RWPE2 (cell line): ENCODE measurements around the gene STAU1.
"Not testable (repeated sequence)": the region's sequence is repeated elsewhere in the genome, so short reads cannot be mapped to it uniquely, and the experiment has no call there.

Source experiments
- ATAC-seq: fragments of 200-7000 bp; cut with Tn5 transposase; 3 replicates; pipeline ENCODE4 v1.9.1; 2021; ENCODE audit warnings: low read depth
- DNase-seq: peaks from one replicate; pipeline ENCODE4 v3.0.0-alpha.2; 2020; ENCODE audit warnings: low spot score
- H3K27ac ChIP-seq: fragments of 450-650 bp; 2 replicates; pipeline ENCODE4 v1.5.1; 2017; ENCODE audit warnings: mild to moderate bottlenecking; ENCODE audit not compliant: poor library complexity, severe bottlenecking
- H3K27me3 ChIP-seq: fragments of 250-450 bp; sonication (Bioruptor Pico); 2 replicates; pipeline ENCODE4 v1.5.1; 2021; ENCODE audit warnings: mild to moderate bottlenecking, moderate library complexity; ENCODE audit not compliant: insufficient read depth, poor library complexity, severe bottlenecking
- H3K36me3 ChIP-seq: fragments of 250-450 bp; sonication (Bioruptor Pico); 2 replicates; pipeline ENCODE4 v1.5.1; 2020; ENCODE audit warnings: low read depth, mild to moderate bottlenecking, moderate library complexity
- H3K4me1 ChIP-seq: fragments of 250-450 bp; sonication (Bioruptor Pico); 2 replicates; pipeline ENCODE4 v1.5.1; 2021; ENCODE audit warnings: mild to moderate bottlenecking, moderate library complexity; ENCODE audit not compliant: insufficient read depth, poor library complexity, severe bottlenecking
- H3K4me3 ChIP-seq: fragments of 250-450 bp; sonication (Bioruptor Pico); 2 replicates; pipeline ENCODE4 v1.5.1; 2021; ENCODE audit warnings: mild to moderate bottlenecking, moderate library complexity; ENCODE audit not compliant: severe bottlenecking
- H3K9me3 ChIP-seq: fragments of 250-450 bp; sonication (Bioruptor Pico); 2 replicates; pipeline ENCODE4 v1.5.1; 2021; ENCODE audit warnings: mild to moderate bottlenecking, moderate library complexity; ENCODE audit not compliant: severe bottlenecking
- CTCF ChIP-seq: fragments of 450-650 bp; IDR thresholded peaks from one replicate; pipeline ENCODE4 v1.5.1; 2017; ENCODE audit warnings: mild to moderate bottlenecking, moderate library complexity; ENCODE audit not compliant: poor library complexity, severe bottlenecking

STAU1 gene

GRCh38 chr20:49187330-49187850 is 744 bp downstream of the STAU1 start:
- Histone ChIP-seq H3K9me3 (no peaks in the 10 kb centered on the region), H3K4me1 (peaks cover 17% of the 10 kb centered on the region), H3K36me3 (peaks cover 17% of the 10 kb centered on the region), H3K27ac (peak overlapping the region; percentile 69), H3K27me3 (no peaks in the 10 kb centered on the region), H3K4me3 (peak overlapping the region; percentile 89)
- ATAC-seq (peak; percentile 3), DNase-seq (peak; percentile 76)
- TF ChIP-seq CTCF: no peak

- peak; percentile 85 for DNase-seq
- no peak for TF ChIP-seq CTCF
- Histone ChIP-seq H3K9me3 (no peaks in the 10 kb centered on the region), H3K27ac (peak overlapping the region; percentile 69), H3K27me3 (no peaks in the 10 kb centered on the region), H3K4me1 (peaks cover 21% of the 10 kb centered on the region), H3K4me3 (peak overlapping the region; percentile 89), H3K36me3 (peaks cover 17% of the 10 kb centered on the region)
- ATAC-seq: peak; percentile 31
Measured at GRCh38 chr20:49186535-49187329, 1.4 kb downstream of the STAU1 start.

GRCh38 chr20:49185071-49185761 is 2.9 kb downstream of the STAU1 start:
- no peak for ATAC-seq
- no peak for DNase-seq
- peaks cover 17% of the 10 kb centered on the region for H3K36me3 ChIP-seq

GRCh38 chr20:49184691-49185070 is 3.5 kb downstream of the STAU1 start:
- Histone ChIP-seq H3K27me3 (no peaks in the 10 kb centered on the region), H3K9me3 (no peaks in the 10 kb centered on the region), H3K4me3 (no peak overlapping the region), H3K36me3 (peaks cover 17% of the 10 kb centered on the region), H3K4me1 (peaks cover 31% of the 10 kb centered on the region), H3K27ac (no peak overlapping the region)
- ATAC-seq (no peak), DNase-seq (no peak)
- no peak for TF ChIP-seq CTCF

More at GRCh38 chr20:49185071-49185761, 2.9 kb downstream of the STAU1 start:
- no peak for TF ChIP-seq CTCF
- H3K4me1 ChIP-seq: peaks cover 26% of the 10 kb centered on the region
- H3K27ac ChIP-seq: no peak overlapping the region
- no peaks in the 10 kb centered on the region for H3K27me3 ChIP-seq
- H3K4me3 ChIP-seq: no peak overlapping the region
- no peaks in the 10 kb centered on the region for H3K9me3 ChIP-seq

- not testable (repeated sequence) for H3K4me3 ChIP-seq, DNase-seq, H3K9me3 ChIP-seq, H3K27me3 ChIP-seq, ATAC-seq, H3K27ac ChIP-seq
- Histone ChIP-seq H3K36me3 (peaks cover 17% of the 10 kb centered on the region), H3K4me1 (peaks cover 37% of the 10 kb centered on the region)
Measured at GRCh38 chr20:49184084-49184501, 4.0 kb downstream of the STAU1 start.
